HFFc6 (cell line): ENCODE measurements around the gene HSPB6. TPM values are rescaled to one million over a fixed set of nuclear protein-coding genes. Genes with fewer than 3 reads are reported as not detected.

ENCODE experiments used
- DNase-seq: peaks from one replicate; pipeline ENCODE4 v3.0.0-alpha.2; 2018
- H3K27ac Mint-ChIP-seq: 2 replicates; pipeline ENCODE4 v1.8.0; 2020; ENCODE audit warnings: mild to moderate bottlenecking, mixed read lengths
- H3K27me3 Mint-ChIP-seq: 2 replicates; pipeline ENCODE4 v1.8.0; 2021; ENCODE audit warnings: mild to moderate bottlenecking, moderate library complexity, mixed read lengths; ENCODE audit not compliant: insufficient read depth
- H3K36me3 Mint-ChIP-seq: 2 replicates; pipeline ENCODE4 v1.8.0; 2021; ENCODE audit warnings: low read depth, mixed read lengths
- H3K4me1 Mint-ChIP-seq: 2 replicates; pipeline ENCODE4 v1.8.0; 2020; ENCODE audit warnings: low read depth, mixed read lengths
- H3K4me3 Mint-ChIP-seq: 2 replicates; pipeline ENCODE4 v1.8.0; 2020; ENCODE audit warnings: mild to moderate bottlenecking, moderate library complexity, mixed read lengths
- H3K9me3 Mint-ChIP-seq: 2 replicates; pipeline ENCODE4 v1.8.0; 2020; ENCODE audit warnings: mild to moderate bottlenecking, mixed read lengths
- CTCF ChIP-seq: fragments of 200-600 bp; sonication (generic); IDR thresholded peaks from 2 replicates; pipeline ENCODE4 v1.5.0; 2021; ENCODE audit warnings: antibody characterized with exemption, mild to moderate bottlenecking
- total RNA-seq, 6 experiments: library from RNA; stranded (reverse); fragmentation: NEBNext Ultra II Directional; extraction: Animal tissue kit (Norgen Biotek cat#: 25700); gene quantifications; 2 replicates in 1 of 6; 3 replicates in 5 of 6; pipeline ENCODE4 v1.2.3, GENCODE V29; 2021

Gene HSPB6
- total RNA-seq, 6 experiments from 2014 or later, result 37.0 to 122 (median 43.9) TPM

DNA sequence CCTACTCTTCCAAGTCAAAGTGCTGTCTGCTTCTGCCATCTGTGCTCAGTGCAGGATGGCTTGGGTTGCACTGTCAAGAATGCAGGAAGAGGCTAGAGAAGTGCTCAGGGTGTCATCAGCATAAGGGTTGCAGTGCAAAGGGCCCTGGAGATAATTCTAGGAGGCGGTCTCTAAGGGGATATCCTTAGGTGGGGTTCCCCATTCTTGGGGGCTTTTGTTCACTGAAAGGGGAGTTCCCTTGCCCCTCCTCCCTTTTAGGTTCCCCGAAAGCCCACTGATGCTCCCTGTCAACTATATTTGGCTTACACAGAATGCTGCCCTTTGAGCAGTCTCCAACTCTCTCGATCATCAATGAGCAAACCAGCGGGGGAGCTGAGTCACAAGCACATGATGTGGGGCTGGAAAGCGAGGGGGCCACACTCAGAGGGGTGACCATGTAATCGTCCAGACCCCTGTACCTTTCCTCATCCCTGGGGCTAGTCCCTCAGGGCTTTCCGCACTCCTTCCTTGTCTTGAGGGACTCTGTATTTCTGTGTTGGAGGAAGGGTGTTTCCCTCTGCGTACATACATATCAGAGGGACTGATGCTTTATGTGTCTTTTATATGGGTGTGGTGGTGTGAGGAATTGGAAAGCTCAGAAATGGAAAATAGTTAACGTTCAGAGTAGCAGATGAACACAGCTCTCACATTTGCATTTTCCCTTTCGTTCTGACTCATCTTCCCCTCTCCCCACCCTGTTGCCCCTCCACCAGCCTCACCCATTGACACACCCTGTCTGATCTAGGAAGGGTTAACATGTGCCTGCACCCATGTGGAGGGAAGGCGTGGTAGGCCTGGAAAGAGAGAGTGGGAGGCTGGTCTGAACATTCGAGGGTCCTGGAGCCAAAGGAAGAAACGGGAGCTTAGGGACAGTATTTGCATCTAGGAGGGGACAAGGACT is 45.8 kb downstream of the HSPB6 start:
- Mint-ChIP-seq H3K9me3 (no peaks in the 10 kb centered on the region), H3K36me3 (no peaks in the 10 kb centered on the region), H3K27me3 (peaks cover 5% of the 10 kb centered on the region; the same call in 1 of the 2 replicates), H3K4me3 (no peak overlapping the region), H3K4me1 (peaks cover 5% of the 10 kb centered on the region), H3K27ac (no peak overlapping the region)
- no peak for DNase-seq
- no peak for TF ChIP-seq CTCF

DNA sequence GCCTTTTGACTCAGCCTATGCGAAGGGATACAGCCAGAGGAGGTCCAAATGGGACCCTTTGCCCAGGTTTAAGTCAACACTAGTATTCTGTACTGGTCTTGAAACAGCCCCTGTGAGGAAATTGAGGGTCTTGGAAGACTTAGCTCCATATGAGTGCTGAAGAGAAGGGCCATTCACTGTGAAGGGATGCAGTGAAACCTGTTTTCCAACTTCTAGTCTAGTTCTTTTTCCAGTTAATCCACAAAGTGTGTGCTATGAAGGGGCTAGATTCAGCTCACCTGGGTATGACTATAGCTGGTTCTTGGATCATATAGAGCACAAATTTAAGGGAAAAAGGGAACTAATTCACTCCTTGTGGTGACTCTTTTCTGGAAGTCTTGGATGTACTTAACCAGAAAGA is 48.4 kb downstream of the HSPB6 start:
- TF ChIP-seq CTCF, result no peak
- H3K9me3 Mint-ChIP-seq, result no peaks in the 10 kb centered on the region
- peaks cover 5% of the 10 kb centered on the region; the same call in 1 of the 2 replicates for H3K27me3 Mint-ChIP-seq
- DNase-seq, result no peak
- H3K4me3 Mint-ChIP-seq, result no peak overlapping the region
- H3K36me3 Mint-ChIP-seq, result no peaks in the 10 kb centered on the region
- H3K27ac Mint-ChIP-seq, result no peak overlapping the region
- H3K4me1 Mint-ChIP-seq, result no peaks in the 10 kb centered on the region

Other genes with a start within 250 kb of the HSPB6 start
- gene DMKN, start 243.4 kb downstream of the HSPB6 start, total RNA-seq, result under 1 TPM in 3 of 6 experiments, not detected in 3; 0.27 to 0.75 (median 0.73) TPM
- gene SBSN, start 228.7 kb downstream of the HSPB6 start, total RNA-seq, result 1 to 10 TPM; 1.6 to 3.3 (median 2.0) TPM
- gene GAPDHS, start 223.6 kb downstream of the HSPB6 start, total RNA-seq, result not detected
- gene TMEM147, start 211.4 kb downstream of the HSPB6 start, total RNA-seq, result 100 to 1,000 TPM; 104 to 130 (median 115) TPM
- gene ATP4A, start 193.4 kb downstream of the HSPB6 start, total RNA-seq, result not detected
- gene PMIS2, start 170.9 kb downstream of the HSPB6 start, total RNA-seq, result not detected
- gene HAUS5, start 144.3 kb downstream of the HSPB6 start, total RNA-seq, result 10 to 100 TPM in 5 of 6 experiments, 1 to 10 TPM in 1; 6.6 to 13.9 (median 12.2) TPM
- gene RBM42, start 128.0 kb downstream of the HSPB6 start, total RNA-seq, result 100 to 1,000 TPM; 110 to 129 (median 120) TPM
- gene ETV2, start 115.3 kb downstream of the HSPB6 start, total RNA-seq, result 1 to 10 TPM in 5 of 6 experiments, under 1 TPM in 1; 0.71 to 2.2 (median 1.4) TPM
- gene COX6B1, start 108.7 kb downstream of the HSPB6 start, total RNA-seq, result 100 to 1,000 TPM; 375 to 463 (median 413) TPM
- gene UPK1A, start 90.5 kb downstream of the HSPB6 start, total RNA-seq, result under 1 TPM in 1 of 6 experiments, not detected in 5; 0.18 TPM
- not detected for gene ZBTB32, start 52.5 kb downstream of the HSPB6 start, total RNA-seq
- gene KMT2B, start 39.0 kb downstream of the HSPB6 start, total RNA-seq, result 10 to 100 TPM; 20.1 to 24.4 (median 21.7) TPM
- gene IGFLR1, start 14.6 kb downstream of the HSPB6 start, total RNA-seq, result 1 to 10 TPM in 4 of 6 experiments, under 1 TPM in 2; 0.76 to 2.8 (median 1.4) TPM
- gene U2AF1L4, start 11.6 kb downstream of the HSPB6 start, total RNA-seq, result 10 to 100 TPM; 18.0 to 20.8 (median 18.7) TPM
- 10 to 100 TPM; 68.2 to 86.6 (median 74.9) TPM for gene PSENEN, start 11.4 kb downstream of the HSPB6 start, total RNA-seq
- gene LIN37, start 8.5 kb downstream of the HSPB6 start, total RNA-seq, result 1 to 10 TPM; 6.0 to 9.9 (median 8.7) TPM
- 10 to 100 TPM; 26.4 to 30.0 (median 29.0) TPM for gene PROSER3, start 1.1 kb upstream of the HSPB6 start, total RNA-seq
- gene ARHGAP33, start 18.5 kb upstream of the HSPB6 start, total RNA-seq, result 10 to 100 TPM in 1 of 6 experiments, 1 to 10 TPM in 5; 5.4 to 11.0 (median 8.8) TPM
- not detected for gene PRODH2, start 55.8 kb upstream of the HSPB6 start, total RNA-seq
- gene NPHS1, start 95.5 kb upstream of the HSPB6 start, total RNA-seq, result not detected
- under 1 TPM in 1 of 6 experiments, not detected in 5; 0.07 TPM for gene KIRREL2, start 99.9 kb upstream of the HSPB6 start, total RNA-seq
- gene APLP1, start 111.5 kb upstream of the HSPB6 start, total RNA-seq, result 10 to 100 TPM; 24.3 to 39.7 (median 38.1) TPM
- 1 to 10 TPM; 3.9 to 7.2 (median 5.3) TPM for gene NFKBID, start 143.5 kb upstream of the HSPB6 start, total RNA-seq
- 1 to 10 TPM in 5 of 6 experiments, under 1 TPM in 1; 0.96 to 4.1 (median 1.2) TPM for gene HCST, start 145.5 kb upstream of the HSPB6 start, total RNA-seq
- gene TYROBP, start 151.3 kb upstream of the HSPB6 start, total RNA-seq, result not detected
- gene LRFN3, start 179.3 kb upstream of the HSPB6 start, total RNA-seq, result 10 to 100 TPM; 15.3 to 21.0 (median 19.1) TPM
- gene SDHAF1, start 238.2 kb upstream of the HSPB6 start, total RNA-seq, result 10 to 100 TPM in 2 of 6 experiments, 1 to 10 TPM in 4; 8.2 to 12.5 (median 8.9) TPM